GM10266 (cell line): ENCODE measurements around the gene RASIP1.
"Not testable (repeated sequence)": the region's sequence is repeated elsewhere in the genome, so short reads cannot be mapped to it uniquely, and the experiment has no call there.

Experiments
- DNase-seq: peaks from one replicate; pipeline ENCODE4 v3.0.0; 2012; ENCODE audit errors: extremely low spot score
- CTCF ChIP-seq: IDR thresholded peaks from 2 replicates; pipeline ENCODE4 v1.5.1; 2012; ENCODE audit warnings: mild to moderate bottlenecking, low read depth; ENCODE audit not compliant: control insufficient read depth, insufficient read depth; ENCODE audit errors: missing control alignments

RASIP1 gene

DNA sequence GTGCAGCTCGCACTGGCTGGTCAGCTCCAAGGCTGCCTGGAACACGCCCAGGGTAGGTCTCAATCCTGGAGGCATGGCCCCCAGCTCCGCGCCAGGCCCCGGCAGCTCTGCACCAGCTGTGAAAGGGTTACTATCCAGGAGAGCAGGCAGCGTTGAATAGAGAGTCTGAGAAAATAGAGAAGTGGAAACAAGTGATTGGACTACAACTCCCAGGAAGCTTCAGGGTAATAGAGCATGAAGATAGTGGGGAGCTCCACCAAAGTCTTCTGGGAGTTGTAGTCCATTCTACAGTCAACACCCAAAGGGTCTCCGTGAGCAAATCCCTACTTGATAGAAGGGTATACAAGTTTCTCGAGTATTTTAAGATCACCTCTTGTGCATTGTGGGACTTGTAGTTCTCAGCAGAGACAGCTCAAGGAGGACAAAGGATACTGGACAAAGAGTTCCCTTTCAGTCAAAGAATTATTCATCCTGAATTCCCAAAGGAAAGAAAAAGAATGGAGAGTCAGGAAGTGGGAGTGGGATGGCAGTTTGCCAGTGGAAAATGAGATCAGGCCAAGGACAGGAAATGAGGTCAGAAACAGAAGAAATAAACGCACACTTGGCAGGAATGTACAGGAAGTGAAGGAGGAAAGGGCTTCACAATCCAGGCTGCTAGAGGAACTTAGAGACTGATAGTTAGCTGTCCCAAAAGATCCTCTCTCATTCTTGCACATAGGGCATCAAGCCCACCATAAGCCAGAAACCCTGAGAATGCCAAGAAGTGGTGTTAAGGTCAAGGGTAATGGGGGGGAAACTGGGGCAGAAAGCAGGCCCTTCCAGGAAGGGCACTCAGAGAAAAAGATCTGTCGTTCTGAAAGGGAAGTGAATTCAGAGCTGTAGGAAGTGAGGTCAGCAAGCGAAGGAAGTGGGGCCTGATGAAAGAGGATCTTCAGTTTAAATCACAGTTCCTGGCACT, 15.3 kb downstream of the RASIP1 start:
- no peak for TF ChIP-seq CTCF
- peak; percentile 80 for DNase-seq

- DNase-seq = no peak
Observed at GRCh38 chr19:48722196-48722708, 18.2 kb downstream of the RASIP1 start.

DNA sequence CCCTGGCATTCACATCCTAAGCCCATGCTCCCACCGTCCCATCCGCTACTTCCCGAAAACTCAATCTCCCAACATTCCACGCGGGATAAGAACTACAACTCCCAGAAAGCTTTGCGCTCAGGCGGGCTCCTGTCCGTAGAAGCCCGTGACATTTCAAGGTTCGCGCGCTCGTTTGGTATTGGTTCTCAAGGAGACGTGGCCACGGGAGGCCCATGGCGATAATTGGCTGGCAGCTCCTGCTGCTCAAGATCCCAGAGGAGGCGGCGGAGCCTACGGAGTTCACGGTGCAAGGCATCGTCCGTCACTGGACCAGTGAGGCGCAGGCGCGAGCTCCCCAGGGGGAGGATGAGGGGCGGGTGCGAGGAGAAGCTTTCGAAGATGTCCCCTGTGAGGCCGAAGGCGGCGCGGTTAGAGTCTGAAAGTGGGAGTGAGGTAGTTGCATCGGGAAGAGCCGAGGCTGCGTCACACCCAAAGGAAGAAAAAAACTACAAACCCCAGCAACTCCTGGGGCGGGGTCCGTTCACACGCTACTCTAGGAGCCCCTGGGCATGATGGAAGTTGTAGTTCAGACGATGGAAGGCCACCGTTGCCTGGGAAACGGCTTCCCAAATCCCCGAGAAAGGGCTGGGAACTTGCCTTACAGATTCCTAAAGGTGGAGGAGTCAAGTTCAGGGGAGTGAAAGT, 19.7 kb downstream of the RASIP1 start:
- peak; percentile 99 for DNase-seq
- no peak for TF ChIP-seq CTCF

More at GRCh38 chr19:48722196-48722708, 18.2 kb downstream of the RASIP1 start:
- TF ChIP-seq CTCF = no peak

DNA sequence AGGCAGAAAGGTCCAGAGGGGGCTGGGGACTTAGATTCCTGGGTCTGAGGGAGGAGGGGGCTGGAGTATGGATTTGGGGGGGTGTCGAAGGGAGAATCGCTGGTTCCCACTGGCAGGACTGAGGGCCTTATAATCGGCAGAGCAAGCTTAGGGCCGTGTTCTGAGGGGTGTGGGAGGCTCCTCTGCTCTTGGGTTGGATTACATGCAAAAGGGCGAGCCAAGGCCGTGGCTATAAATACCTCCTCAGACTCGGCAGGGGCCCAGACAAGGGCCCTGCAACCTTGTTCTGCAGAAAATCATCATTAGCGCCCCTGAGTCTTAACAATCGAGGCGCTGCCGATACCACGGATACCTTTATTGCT, 20.2 kb downstream of the RASIP1 start:
- TF ChIP-seq CTCF = no peak
- DNase-seq = no peak

- DNase-seq = no peak
- no peak for TF ChIP-seq CTCF
Observed at GRCh38 chr19:48719263-48720171, 20.9 kb downstream of the RASIP1 start, which contains the start of gene MAMSTR. TSS of gene MAMSTR (minus strand) at chr19:48719725. CDS start at chr19:48719031, 694 bp downstream.

- no peak for DNase-seq
- no peak for TF ChIP-seq CTCF
Observed at GRCh38 chr19:48718711-48719231, 21.6 kb downstream of the RASIP1 start.

DNA sequence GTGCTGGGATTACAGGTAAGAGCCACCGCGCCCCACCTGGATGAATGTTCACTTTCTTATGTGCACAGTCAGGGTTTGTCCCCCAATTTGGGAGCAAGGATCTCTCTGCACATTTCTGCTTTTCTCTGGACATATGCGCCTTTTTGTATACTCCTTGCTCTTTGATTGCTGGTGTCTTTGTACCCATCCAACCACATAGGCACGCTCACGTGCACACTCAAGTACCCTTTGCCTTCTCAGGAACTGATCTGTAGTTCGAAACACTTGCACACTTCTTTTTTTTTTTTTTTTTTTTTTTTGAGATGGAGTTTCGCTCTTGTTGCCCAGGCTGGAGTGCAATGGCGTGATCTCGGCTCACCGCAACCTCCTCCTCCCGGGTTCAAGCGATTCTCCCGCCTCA, 22.3 kb downstream of the RASIP1 start:
- DNase-seq = not testable (repeated sequence)
